HEK293T (cell line): ENCODE measurements around the gene NRG4.
A peak's percentile ranks its signal among the peaks of the same experiment; 100 is the strongest.

Experiments used
- CTCF ChIA-PET: fragments of 350-600 bp; formaldehyde crosslinking; extraction: SDS; loops from one replicate; lab custom pipeline; 2021; ENCODE audit warnings: antibody characterized with exemption, inconsistent platforms; lab: Yijun Ruan, JAX
- POLR2A ChIA-PET: fragments of 350-600 bp; formaldehyde crosslinking; extraction: SDS; loops from one replicate; lab custom pipeline; 2020; ENCODE audit warnings: antibody characterized with exemption, inconsistent platforms; lab: Yijun Ruan, JAX
- DNase-seq: peaks from one replicate; pipeline ENCODE4 v3.0.0; 2012; ENCODE audit warnings: mixed read lengths; ENCODE audit errors: extremely low spot score
- ARNT ChIP-seq: fragments of 450-650 bp; IDR thresholded peaks from 2 replicates; pipeline ENCODE4 v1.6.1; 2017; ENCODE audit warnings: mild to moderate bottlenecking
- BHLHE40 ChIP-seq: fragments of 450-650 bp; IDR thresholded peaks from 2 replicates; pipeline ENCODE4 v1.6.1; 2016; ENCODE audit warnings: mild to moderate bottlenecking, moderate library complexity, borderline replicate concordance
- CTBP1 ChIP-seq: fragments of 450-650 bp; IDR thresholded peaks from 2 replicates; pipeline ENCODE4 v1.6.1; 2016; ENCODE audit warnings: borderline replicate concordance
- ELF4 ChIP-seq: fragments of 450-650 bp; IDR thresholded peaks from 2 replicates; pipeline ENCODE4 v1.6.1; 2017; ENCODE audit warnings: antibody characterized with exemption
- FOXA1 ChIP-seq: fragments of 450-650 bp; IDR thresholded peaks from 2 replicates; pipeline ENCODE4 v1.6.1; 2016; ENCODE audit warnings: mild to moderate bottlenecking
- FOXK2 ChIP-seq: fragments of 450-650 bp; IDR thresholded peaks from 2 replicates; pipeline ENCODE4 v1.6.1; 2016; ENCODE audit warnings: mild to moderate bottlenecking
- FOXM1 ChIP-seq: fragments of 450-650 bp; IDR thresholded peaks from 2 replicates; pipeline ENCODE4 v1.6.1; 2017; ENCODE audit warnings: mild to moderate bottlenecking, borderline replicate concordance
- HDGF ChIP-seq: fragments of 450-650 bp; IDR thresholded peaks from 2 replicates; pipeline ENCODE4 v1.6.1; 2017; ENCODE audit warnings: antibody characterized with exemption, borderline replicate concordance
- L3MBTL2 ChIP-seq: fragments of 450-650 bp; conservative IDR thresholded peaks from 2 replicates; pipeline ENCODE4 v1.6.1; 2016; ENCODE audit warnings: mild to moderate bottlenecking
- LEF1 ChIP-seq: fragments of 450-650 bp; IDR thresholded peaks from 2 replicates; pipeline ENCODE4 v1.6.1; 2017; ENCODE audit warnings: mild to moderate bottlenecking, borderline replicate concordance
- NFRKB ChIP-seq: fragments of 450-650 bp; IDR thresholded peaks from 2 replicates; pipeline ENCODE4 v1.6.1; 2016; ENCODE audit warnings: mild to moderate bottlenecking, moderate library complexity
- SP1 ChIP-seq: fragments of 450-650 bp; IDR thresholded peaks from 2 replicates; pipeline ENCODE4 v1.6.1; 2017
- SUZ12 ChIP-seq: fragments of 450-650 bp; IDR thresholded peaks from 2 replicates; pipeline ENCODE4 v1.6.1; 2016; ENCODE audit warnings: mild to moderate bottlenecking
- TARDBP ChIP-seq: fragments of 450-650 bp; IDR thresholded peaks from 2 replicates; pipeline ENCODE4 v1.6.1; 2016
- ZNF384 ChIP-seq: fragments of 450-650 bp; IDR thresholded peaks from 2 replicates; pipeline ENCODE4 v1.6.1; 2016
- TF ChIP-seq, protein P1 (sequence below): fragments of 450-650 bp; IDR thresholded peaks from 2 replicates; pipeline ENCODE4 v1.6.1; 2016

Gene NRG4

GRCh38 chr15:75927601-75928000, 84.6 kb downstream of the NRG4 start:
- no peak for DNase-seq
- ChIA-PET POLR2A (no interaction called here), CTCF (interaction anchor here (1.0 kb wide), 1 partner anchor 10 kb away, joined by 5 read pairs; no protein-coding TSS in a partner anchor)
- TF ChIP-seq HDGF (no peak), SP1 (no peak), LEF1 (no peak), FOXA1 (no peak), L3MBTL2 (no peak), BHLHE40 (no peak), FOXM1 (no peak), ARNT (no peak), FOXK2 (no peak), NFRKB (no peak), SUZ12 (no peak), TARDBP (no peak), CTBP1 (no peak), ZNF384 (no peak)
- TF ChIP-seq, protein P1, sequence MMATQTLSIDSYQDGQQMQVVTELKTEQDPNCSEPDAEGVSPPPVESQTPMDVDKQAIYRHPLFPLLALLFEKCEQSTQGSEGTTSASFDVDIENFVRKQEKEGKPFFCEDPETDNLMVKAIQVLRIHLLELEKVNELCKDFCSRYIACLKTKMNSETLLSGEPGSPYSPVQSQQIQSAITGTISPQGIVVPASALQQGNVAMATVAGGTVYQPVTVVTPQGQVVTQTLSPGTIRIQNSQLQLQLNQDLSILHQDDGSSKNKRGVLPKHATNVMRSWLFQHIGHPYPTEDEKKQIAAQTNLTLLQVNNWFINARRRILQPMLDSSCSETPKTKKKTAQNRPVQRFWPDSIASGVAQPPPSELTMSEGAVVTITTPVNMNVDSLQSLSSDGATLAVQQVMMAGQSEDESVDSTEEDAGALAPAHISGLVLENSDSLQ = no peak

DNA sequence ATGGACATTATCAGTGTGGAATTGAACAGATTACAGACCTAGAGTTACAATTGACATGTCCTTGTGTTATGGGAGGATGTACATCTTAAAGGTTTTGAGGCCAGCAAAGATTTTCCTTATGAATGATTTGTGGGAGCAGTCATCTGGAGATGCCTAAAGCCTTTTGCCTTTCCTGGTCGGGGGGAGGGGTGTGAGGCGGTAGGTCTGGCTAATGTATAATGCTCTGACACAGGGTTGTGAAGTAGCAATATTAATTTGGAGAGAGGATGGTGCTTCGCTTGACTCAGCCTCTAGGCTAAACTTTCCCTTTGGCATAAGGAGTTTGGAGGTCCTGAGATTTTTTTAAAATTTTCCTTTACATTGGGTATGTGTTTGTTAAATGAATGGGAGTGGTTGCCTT, 85.3 kb downstream of the NRG4 start:
- ChIA-PET POLR2A (no interaction called here), CTCF (interaction anchor here (1.4 kb wide), 1 partner anchor 117 kb away, joined by 3 read pairs; no protein-coding TSS in a partner anchor)
- no peak for TF ChIP-seq ELF4
- no peak for TF ChIP-seq NFRKB
- TF ChIP-seq L3MBTL2 = no peak
- no peak for TF ChIP-seq LEF1
- DNase-seq = no peak

DNA sequence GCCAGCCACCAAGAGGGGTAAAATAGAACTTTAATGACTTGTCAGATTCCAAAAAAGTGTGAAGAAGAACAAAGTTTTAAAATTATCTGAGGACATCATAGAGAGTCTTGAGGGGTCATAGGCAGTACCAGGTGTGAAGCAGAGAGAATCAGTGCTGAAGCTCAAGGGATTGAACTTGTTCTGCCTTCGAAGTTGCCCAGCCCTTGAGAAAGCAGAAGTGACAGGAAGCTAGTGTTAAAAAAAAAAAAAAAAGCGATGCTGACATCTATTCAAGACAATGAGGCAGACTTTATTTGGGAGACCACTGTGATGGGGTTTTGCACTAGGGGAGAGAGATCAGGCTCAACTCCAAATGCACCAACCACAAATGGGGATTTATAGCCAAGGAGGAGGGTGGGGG, 86.8 kb downstream of the NRG4 start:
- no peak for DNase-seq
- CTCF ChIA-PET = interaction anchor here (0.6 to 0.8 kb wide), 3 partner anchors 64 to 214 kb away, joined by 3 to 7 read pairs (median 6); no protein-coding TSS in a partner anchor
- POLR2A ChIA-PET = interaction anchor here (0.6 kb wide), 1 partner anchor 273 kb away, joined by 3 read pairs; no protein-coding TSS in a partner anchor
- TF ChIP-seq ELF4 = no peak
- TF ChIP-seq FOXA1 = no peak
- no peak for TF ChIP-seq HDGF
- TF ChIP-seq TARDBP = no peak
- no peak for TF ChIP-seq ZNF384
- no peak for TF ChIP-seq L3MBTL2
- no peak for TF ChIP-seq NFRKB
- no peak for TF ChIP-seq ARNT
- TF ChIP-seq, protein P1 = no peak
- TF ChIP-seq CTBP1 = no peak
- TF ChIP-seq BHLHE40 = no peak
- TF ChIP-seq FOXM1 = no peak
- no peak for TF ChIP-seq SUZ12
- TF ChIP-seq SP1 = no peak
- no peak for TF ChIP-seq LEF1
- no peak for TF ChIP-seq FOXK2

GRCh38 chr15:75924576-75924975, 87.6 kb downstream of the NRG4 start:
- CTCF ChIA-PET = interaction anchor here (1.0 kb wide), 1 partner anchor 40 kb away, joined by 3 read pairs; no protein-coding TSS in a partner anchor
- DNase-seq = no peak
- no peak for TF ChIP-seq FOXK2
- TF ChIP-seq, protein P1 = no peak
- no peak for TF ChIP-seq BHLHE40
- no peak for TF ChIP-seq NFRKB
- no peak for TF ChIP-seq SP1
- no peak for TF ChIP-seq LEF1
- TF ChIP-seq ARNT = no peak
- no peak for TF ChIP-seq CTBP1
- TF ChIP-seq ELF4 = no peak
- TF ChIP-seq FOXA1 = no peak
- POLR2A ChIA-PET = interaction anchor here (0.9 kb wide), 1 partner anchor 9 kb away, joined by 3 read pairs; no protein-coding TSS in a partner anchor

DNA sequence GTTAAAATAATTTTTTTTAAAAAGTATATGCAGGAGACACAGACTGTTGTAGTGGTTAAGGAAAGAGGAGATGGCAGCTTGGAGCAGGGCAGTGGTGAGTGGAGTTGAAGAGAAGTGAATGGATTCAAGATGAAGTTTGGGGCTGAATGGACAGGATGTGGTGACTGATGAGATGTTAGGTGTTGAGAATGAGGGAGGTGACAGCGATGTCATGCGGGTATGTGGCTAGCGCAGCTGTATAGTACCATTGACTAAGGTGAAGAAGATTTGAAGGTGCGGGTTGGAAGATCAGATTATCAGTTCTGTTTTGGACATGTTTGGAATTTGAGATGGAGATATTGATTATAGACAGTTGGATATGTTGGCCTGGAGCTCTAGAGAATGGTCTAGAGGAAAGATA, 88.5 kb downstream of the NRG4 start:
- TF ChIP-seq SP1 (no peak), NFRKB (no peak), FOXK2 (no peak)
- ChIA-PET CTCF (interaction anchor here (0.7 to 1.0 kb wide), 2 partner anchors 39 to 1793 kb away, joined by 3 read pairs; no protein-coding TSS in a partner anchor), POLR2A (interaction anchor here (1.1 kb wide), 1 partner anchor 19 kb away, joined by 5 read pairs; no protein-coding TSS in a partner anchor)
- no peak for DNase-seq

GRCh38 chr15:75921732-75922703, 90.2 kb downstream of the NRG4 start:
- peak; percentile 30 for DNase-seq
- CTCF ChIA-PET = interaction anchor here (0.6 to 1.9 kb wide), 10 partner anchors 9 to 304 kb away, joined by 3 to 14 read pairs (median 3); no protein-coding TSS in a partner anchor
- no peak for TF ChIP-seq SP1
- TF ChIP-seq BHLHE40 = no peak
- TF ChIP-seq HDGF = no peak
- no peak for TF ChIP-seq ARNT
- TF ChIP-seq, protein P1 = peak; percentile 27
- TF ChIP-seq ZNF384 = peak; percentile 94
- POLR2A ChIA-PET = interaction anchor here (0.5 to 0.7 kb wide), 2 partner anchors 18 to 128 kb away, joined by 3 to 4 read pairs; no protein-coding TSS in a partner anchor
